HG03442 (cell line): ENCODE measurements around the gene EIF1AY.
"Not testable (repeated sequence)": the region's sequence is repeated elsewhere in the genome, so short reads cannot be mapped to it uniquely, and the experiment has no call there.

Experiments
- ATAC-seq: cut with Tn5 transposase; IDR thresholded peaks from one replicate; pipeline ENCODE4 v1.9.1; 2021; ENCODE audit warnings: mild to moderate bottlenecking, moderate library complexity; ENCODE audit not compliant: unreplicated experiment

Gene EIF1AY, protein sequence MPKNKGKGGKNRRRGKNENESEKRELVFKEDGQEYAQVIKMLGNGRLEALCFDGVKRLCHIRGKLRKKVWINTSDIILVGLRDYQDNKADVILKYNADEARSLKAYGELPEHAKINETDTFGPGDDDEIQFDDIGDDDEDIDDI

DNA sequence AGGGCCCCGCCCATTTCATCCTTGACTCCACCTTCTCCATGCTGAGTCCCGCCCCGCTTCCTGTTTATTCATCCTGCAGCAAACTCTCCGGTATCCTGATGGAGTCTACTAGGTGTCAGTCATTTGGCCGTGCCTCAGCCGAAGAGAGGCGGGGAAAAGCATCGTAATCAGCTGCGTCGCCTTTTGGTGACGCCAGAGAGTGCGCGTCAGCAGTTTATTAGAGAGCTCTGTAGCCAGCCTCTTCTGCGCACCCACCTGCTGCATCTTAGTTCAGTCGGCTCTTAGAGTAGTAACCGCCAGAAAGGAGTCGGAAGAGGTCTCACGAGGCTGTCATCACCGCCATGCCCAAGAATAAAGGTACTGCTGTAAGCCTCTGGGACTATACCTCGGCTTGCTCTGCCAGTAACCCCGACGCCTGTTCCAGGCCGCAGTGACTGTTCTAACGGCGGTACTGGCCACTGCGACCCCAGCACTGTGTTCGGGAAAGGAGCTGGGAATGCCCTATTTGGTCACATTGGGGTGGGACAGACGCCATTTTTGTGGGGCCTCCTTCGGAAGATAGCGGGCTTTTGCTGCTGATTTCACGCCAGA, at the start of gene EIF1AY:
EIF1AY (plus strand) TSS at position 246 of the 591 bp plus-strand sequence; CDS start at position 342, 96 bp downstream.
- peak; percentile 95 for ATAC-seq

DNA sequence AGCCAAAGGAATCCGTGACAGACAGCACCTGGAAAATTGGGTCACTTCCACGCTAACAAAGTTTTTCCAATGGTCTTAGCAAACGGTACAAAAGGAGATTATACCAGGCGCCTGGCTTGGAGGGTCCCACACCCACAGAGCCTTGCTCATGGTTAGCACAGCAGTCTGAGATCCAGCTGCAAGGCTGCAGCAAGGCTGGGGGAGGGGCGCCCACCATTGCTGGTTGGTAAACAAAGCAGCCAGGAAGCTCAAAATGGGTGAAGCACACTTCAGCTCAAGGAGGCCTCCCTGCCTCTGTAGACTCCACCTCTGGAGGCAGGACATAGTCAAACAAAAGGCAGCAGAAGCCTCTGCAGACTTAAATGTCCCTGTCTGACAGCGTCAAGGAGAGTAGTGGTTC, 47.1 kb upstream of the EIF1AY start:
- ATAC-seq = no peak

DNA sequence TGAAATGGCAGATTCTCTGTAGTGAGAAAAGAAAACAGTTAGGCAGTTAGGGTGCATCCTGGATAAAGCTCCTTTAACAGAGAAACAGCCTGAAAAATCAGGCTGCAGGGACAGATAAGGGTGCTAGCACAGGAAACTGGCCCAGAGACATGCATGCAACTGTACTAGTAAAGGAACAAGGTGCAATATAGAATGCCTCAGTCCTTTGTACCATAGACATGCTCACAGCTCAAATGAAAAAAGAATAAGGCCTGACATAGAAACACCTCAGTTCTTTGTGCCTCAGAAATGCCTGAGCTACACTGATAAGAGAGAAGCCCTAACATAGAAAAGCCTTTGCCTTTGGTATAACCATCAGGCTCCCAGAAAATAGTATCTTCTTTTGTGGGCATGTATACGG, 37.4 kb upstream of the EIF1AY start:
- no peak for ATAC-seq

DNA sequence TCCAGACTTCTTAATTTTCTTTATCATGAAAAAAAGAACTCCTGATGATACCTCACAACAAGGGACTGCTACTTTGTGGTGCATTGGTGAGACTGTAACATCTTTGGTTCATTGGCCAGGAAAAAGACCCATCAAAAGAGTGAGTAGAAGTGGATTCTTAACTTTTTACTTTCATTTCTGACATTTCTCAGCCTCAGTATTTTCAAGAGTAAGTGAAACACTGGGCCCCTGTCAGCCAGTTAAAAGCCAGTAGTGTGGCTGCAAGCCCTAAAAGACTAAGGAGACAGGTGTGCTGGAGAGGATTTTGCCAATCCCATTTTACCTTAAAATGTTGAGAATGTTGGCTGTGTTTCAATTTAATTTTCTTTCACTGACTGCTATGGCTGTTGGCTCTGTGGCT, 36.6 kb upstream of the EIF1AY start:
- ATAC-seq = peak; percentile 61

DNA sequence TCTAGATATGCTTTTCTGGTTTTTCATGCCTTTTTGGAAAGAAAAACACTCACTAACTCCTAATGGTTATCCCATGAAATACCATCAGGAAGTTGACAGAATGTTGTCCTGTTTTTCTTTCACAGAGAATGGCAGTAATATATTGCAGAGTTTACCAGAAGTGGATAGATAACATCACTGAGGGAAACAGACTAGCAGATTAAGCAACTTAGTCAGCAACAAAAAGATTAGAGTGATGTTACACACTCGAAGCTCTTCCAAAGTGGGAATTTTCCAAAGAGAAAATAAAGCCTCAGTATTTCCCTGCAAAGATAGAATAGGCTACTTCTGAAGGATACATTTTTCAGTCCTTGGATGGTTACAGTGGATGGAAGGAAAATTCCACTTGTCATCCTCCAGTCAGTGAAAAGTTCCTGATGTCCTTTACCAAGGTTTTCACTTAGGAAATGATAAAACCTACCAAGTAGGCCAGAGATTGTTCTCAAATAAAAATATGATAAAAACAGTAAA, 31.1 kb upstream of the EIF1AY start:
- ATAC-seq = no peak

DNA sequence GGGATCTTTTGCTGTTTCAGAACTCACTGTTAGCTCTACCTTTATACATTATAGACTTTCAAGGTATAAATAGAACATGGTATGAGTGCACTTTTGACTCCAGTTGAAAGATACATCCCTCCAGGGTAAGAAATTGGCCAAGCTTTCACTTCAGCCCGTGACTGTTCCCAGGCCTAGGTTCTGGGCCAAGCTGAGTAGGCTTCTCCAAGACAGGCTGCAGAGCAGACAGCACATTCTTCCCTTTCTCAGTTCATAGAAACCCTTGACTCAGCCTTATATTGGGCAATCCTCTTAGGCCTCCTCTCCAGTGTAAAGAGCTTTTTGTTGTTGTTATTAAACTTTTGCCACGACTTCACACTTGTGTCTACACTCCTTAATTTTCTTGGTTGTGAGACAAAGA, 29.5 kb upstream of the EIF1AY start:
- no peak for ATAC-seq

DNA sequence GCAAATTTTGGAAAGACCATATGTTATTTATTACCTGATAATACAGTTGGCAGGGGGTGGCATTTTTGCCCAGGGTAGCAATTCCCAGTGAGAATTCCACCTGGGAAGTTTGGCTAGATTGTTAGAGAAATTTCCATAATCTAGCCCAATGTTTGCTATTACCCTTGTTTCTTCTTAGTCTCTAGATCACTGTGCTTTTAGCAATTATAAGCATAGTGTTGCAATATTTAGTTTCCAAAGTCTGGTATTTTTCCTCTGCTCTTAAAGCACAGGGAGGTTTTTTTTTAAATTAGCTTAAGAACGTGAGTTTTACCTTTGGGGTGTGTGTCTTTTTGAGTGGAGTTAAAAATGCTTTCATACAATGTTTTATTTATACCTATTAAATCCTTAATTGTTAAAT, 26.3 kb upstream of the EIF1AY start:
- ATAC-seq = no peak

DNA sequence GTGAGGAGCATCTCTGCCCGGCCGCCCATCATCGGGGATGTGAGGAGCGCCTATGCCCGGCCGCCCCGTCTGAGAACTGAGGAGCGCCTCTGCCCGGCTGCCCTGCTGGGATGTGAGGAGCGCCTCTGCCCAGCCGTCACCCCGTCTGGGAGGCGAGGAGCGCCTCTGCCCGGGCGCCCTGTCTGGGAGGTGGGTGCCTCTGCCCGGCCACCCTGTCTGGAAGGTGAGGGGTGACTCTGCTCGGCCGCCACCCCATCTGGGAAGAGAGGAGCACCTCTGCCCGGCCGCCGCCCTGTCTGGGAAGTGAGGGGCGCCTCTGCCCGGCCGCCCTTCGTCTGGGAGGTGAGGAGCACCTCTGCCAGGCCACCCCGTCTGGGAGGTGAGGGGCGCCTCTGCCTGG, 23.7 kb upstream of the EIF1AY start:
- ATAC-seq = no peak

DNA sequence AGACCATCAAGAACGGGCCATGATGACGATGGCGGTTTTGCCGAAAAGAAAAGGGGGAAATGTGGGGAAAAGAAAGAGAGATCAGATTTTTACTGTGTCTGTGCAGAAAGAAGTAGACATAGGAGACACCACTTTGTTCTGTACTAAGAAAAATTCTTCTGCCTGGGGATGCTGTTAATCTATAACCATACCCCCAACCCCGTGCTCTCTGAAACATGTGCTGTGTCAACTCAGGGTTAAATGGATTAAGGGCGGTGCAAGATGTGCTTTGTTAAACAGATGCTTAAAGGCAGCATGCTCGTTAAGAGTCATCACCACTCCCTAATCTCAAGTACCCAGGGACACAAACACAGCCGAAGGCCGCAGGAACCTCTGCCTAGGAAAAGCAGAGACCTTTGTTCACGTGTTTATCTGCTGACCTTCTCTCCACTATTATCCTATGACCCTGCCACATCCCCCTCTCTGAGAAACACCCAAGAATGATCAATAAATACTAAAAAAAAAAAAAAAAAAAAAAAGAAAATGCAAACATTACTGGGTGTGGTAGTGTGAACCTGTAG, 22.7 kb upstream of the EIF1AY start:
- ATAC-seq = not testable (repeated sequence)

DNA sequence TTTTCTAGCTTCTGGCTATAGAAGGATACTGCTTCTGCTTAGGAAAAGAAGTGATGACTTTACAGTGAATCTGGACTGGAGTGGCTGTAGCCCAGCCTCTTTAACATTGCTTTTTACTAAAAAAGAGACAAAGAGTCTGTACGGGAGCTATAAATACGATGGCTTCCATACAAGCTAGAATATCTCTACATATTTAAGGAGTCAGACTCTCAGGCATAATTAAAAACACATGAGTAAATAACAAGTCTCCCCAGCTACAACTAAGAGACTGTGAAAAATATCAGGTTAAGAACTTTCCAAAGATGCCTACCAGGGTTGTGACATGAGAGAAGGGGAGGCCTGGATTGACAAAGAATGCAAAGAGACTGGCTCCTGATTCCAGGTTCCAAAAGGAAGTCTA, 19.8 kb upstream of the EIF1AY start:
- ATAC-seq = no peak

DNA sequence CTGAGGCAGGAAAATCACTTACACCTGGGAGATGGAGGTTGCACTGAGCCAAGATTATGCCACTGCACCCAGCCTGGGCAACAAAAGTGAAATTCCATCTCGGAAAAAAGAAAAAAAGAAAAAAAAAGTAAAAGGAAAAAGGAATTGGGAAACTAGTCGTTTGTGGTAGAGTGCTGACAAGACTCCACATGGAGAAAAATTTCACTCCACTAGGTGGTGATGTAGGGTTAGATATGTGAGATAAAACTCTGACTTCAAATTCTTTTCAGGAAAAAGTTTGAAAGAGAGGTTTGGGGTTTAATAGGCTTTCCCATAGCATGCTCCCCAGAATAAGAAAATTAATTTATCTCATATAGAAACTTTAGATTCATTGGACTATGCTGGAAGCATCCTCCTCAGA, 16.9 kb upstream of the EIF1AY start:
- ATAC-seq = no peak

DNA sequence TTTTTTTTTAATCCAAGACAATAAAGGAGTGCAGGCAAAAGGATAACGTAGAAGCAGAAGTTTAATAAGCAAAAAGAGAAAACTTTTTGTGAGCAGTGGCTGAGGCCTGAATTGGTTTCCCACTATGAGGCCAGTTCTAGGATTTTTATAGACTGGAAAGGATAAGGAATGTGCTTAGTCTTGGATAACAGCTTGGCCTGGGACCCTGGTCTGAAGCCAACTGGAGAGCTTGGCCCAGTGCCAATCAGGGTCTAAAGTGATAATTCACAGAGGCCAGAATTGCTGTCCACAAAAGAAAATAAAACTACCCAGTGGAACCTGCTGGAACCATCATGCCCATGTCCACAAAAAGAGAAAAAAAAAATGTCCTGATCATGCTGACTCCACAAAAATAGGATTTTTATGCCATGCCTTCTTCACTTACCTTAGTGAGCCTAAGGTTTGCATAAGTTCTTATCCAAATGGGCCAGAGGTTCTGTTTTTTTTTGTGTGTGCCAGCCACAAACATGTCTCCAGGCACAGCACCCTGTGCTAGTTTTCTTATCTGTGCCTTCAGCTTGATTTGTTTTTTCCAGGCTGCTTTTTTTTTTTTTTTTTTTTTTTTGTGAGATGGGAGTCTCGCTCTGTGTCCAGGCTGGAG, 15.6 kb upstream of the EIF1AY start:
- ATAC-seq = no peak

DNA sequence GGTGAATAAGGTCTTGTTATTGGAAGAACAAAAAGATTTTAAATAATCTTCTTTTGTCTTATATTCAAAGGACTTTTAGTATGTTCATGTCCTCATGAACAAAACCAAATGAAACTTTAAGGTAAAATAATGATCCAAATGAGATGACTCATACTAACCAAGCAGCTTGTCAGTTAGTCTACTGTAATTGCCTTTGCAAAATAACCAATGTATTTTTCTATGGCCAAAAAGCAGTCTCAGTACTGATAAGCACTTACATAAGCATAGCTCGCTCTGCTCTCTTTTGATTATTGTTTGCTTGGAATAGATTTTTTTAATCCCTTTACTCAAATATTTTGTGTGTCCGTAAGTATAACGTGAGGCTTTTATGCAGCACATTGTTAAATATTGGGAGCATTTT, 4.3 kb upstream of the EIF1AY start:
- no peak for ATAC-seq

DNA sequence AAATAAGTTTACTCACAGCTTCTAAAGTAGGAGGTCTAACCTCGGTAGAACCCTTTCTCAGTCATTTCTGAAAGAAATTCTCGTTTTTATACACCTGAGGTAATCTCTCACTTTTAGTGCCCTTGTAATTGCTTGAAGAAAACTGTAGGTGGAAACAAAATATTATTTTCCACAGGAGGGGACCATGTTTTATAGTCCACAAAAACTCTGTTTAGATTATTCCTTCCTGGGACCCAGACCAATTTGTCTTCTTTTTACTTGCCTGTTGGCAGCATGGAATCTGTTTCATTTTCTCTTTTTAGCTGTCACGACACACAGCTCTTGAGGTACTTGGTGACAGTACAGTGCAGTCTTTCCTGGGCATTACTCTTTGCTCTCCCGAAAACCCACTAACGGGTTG, 930 bp downstream of the EIF1AY start:
- ATAC-seq = no peak

DNA sequence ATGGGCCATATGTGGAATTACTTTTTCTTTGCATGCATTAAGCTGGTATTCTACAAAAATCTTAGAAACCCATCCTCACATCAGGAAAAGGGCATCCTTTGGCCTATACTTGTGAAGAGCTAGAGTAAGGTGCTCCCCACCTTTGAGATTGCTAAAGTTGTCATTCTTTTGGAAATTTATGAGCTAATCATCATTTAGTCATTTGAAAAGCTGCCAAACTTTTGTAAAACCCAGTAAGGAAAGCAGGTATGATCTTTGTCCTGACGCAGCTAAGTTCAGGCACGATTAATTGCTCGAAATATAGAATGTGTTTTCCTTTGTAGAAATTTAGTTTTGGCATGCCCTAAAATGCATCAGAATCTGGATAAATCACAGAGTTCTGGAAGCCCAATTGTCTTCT, 2.6 kb downstream of the EIF1AY start:
- no peak for ATAC-seq

DNA sequence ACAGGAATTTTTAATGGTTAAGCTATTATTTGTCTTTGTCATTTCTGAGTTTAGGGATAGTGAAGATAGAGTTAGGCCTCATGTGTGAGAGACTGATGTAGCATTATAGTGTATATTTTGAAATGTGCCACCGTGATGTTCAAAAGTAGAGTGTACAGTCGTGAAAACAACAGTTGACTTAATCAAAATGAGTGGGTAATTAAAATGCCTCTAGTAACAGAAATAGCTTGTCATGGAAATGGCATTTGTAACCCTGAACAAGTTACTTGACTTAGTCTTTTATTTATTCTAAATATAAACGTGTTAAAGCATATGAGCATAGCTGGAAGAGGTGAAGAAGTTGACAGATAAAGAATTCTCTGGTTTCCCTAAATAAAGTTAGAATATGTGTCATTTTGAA, 6.1 kb downstream of the EIF1AY start:
- ATAC-seq = no peak

DNA sequence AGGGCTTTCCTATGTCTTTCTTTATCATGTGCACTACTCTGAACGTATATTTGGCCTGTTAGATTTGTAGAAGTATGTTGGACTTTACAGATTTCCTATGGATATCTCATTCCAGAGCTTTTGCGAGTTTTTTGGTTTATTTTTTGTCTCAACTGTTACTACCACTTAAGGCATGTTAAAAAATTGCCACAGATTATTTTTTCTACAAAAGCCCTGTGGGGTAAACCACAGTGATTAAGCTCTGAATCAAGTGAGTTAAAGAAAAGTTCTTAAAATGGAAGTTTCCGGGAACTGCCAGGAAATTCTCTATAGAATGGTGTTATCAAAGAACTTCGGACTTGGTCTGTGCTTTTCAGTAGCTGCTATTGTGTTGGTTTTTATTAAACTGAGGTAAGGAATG, 10.6 kb downstream of the EIF1AY start:
- no peak for ATAC-seq
